GM23338 (cell line): Measurements from ENCODE around the gene CGNL1. TPM values are rescaled to one million over a fixed set of nuclear protein-coding genes. Genes with fewer than 3 reads are reported as not detected.

Experiments used
- ATAC-seq: fragments of 200-7000 bp; cut with Tn5 transposase; 3 replicates; pipeline ENCODE4 v1.9.1; 2020
- DNase-seq: peaks from one replicate; pipeline ENCODE4 v3.0.0-alpha.2; 2015; ENCODE audit warnings: low spot score
- H2AFZ ChIP-seq: fragments of 200-600 bp; sonication (generic); 2 replicates; pipeline ENCODE4 v1.8.0; 2016; ENCODE audit warnings: antibody characterized with exemption, mild to moderate bottlenecking, moderate library complexity
- H3F3A ChIP-seq: fragments of 200-600 bp; sonication (generic); replicated peaks from 2 replicates; pipeline ENCODE4 v1.8.0; 2017; ENCODE audit warnings: antibody characterized with exemption, mixed run types, low read depth
- H3K27ac ChIP-seq: fragments of 200-600 bp; sonication (generic); 2 replicates; pipeline ENCODE4 v1.6.1; 2016; ENCODE audit warnings: low read depth
- H3K27me3 ChIP-seq: fragments of 200-600 bp; sonication (generic); 2 replicates; pipeline ENCODE4 v1.8.0; 2016; ENCODE audit warnings: mild to moderate bottlenecking, mixed run types, moderate library complexity; ENCODE audit not compliant: insufficient read depth
- H3K36me3 ChIP-seq: fragments of 200-600 bp; sonication (generic); 2 replicates; pipeline ENCODE4 v1.8.0; 2016; ENCODE audit warnings: mild to moderate bottlenecking; ENCODE audit not compliant: insufficient read depth
- H3K4me1 ChIP-seq: fragments of 200-600 bp; sonication (generic); 2 replicates; pipeline ENCODE4 v1.8.0; 2016; ENCODE audit warnings: mild to moderate bottlenecking, moderate library complexity; ENCODE audit not compliant: insufficient read depth
- H3K4me2 ChIP-seq: fragments of 200-600 bp; sonication (generic); 2 replicates; pipeline ENCODE4 v1.7.1; 2017; ENCODE audit warnings: mixed run types
- H3K4me3 ChIP-seq: fragments of 200-600 bp; sonication (generic); 2 replicates; pipeline ENCODE4 v1.6.1; 2016; ENCODE audit warnings: mixed run types
- H3K79me2 ChIP-seq: fragments of 200-600 bp; sonication (generic); replicated peaks from 2 replicates; pipeline ENCODE4 v1.8.0; 2017; ENCODE audit warnings: mild to moderate bottlenecking; ENCODE audit not compliant: insufficient read depth
- H3K9me2 ChIP-seq: fragments of 200-600 bp; sonication (generic); 2 replicates; pipeline ENCODE4 v1.8.0; 2017; ENCODE audit not compliant: insufficient read depth
- H4K20me1 ChIP-seq: fragments of 200-600 bp; sonication (generic); replicated peaks from 2 replicates; pipeline ENCODE4 v1.8.0; 2017; ENCODE audit warnings: mild to moderate bottlenecking; ENCODE audit not compliant: insufficient read depth
- H3K27ac Mint-ChIP-seq: 2 replicates; pipeline ENCODE4 v1.8.0; 2020; ENCODE audit warnings: inconsistent platforms, mild to moderate bottlenecking, moderate library complexity, mixed read lengths
- H3K27me3 Mint-ChIP-seq: 3 replicates; pipeline ENCODE4 v1.8.0; 2022; ENCODE audit warnings: low read depth, mild to moderate bottlenecking, moderate library complexity, mixed read lengths, inconsistent platforms; ENCODE audit not compliant: insufficient read depth, poor library complexity
- H3K36me3 Mint-ChIP-seq: 3 replicates; pipeline ENCODE4 v1.8.0; 2021; ENCODE audit warnings: low read depth, mild to moderate bottlenecking, inconsistent platforms, moderate library complexity, mixed read lengths
- H3K4me1 Mint-ChIP-seq: 3 replicates; pipeline ENCODE4 v1.8.0; 2020; ENCODE audit warnings: mild to moderate bottlenecking, inconsistent platforms, mixed read lengths
- H3K4me3 Mint-ChIP-seq: 3 replicates; pipeline ENCODE4 v1.8.0; 2021; ENCODE audit warnings: moderate library complexity, mild to moderate bottlenecking, inconsistent platforms, mixed read lengths
- H3K9me3 Mint-ChIP-seq: 3 replicates; pipeline ENCODE4 v1.8.0; 2020; ENCODE audit warnings: moderate library complexity, mild to moderate bottlenecking, inconsistent platforms, mixed read lengths
- CREB1 ChIP-seq: fragments of 250-450 bp; sonication (Bioruptor Pico); IDR thresholded peaks from 2 replicates; pipeline ENCODE4 v1.5.0; 2020; ENCODE audit warnings: low read depth, mild to moderate bottlenecking, moderate library complexity
- CTCF ChIP-seq, 2 experiments: fragments of 200-600 bp in 1 of 2; sonication (generic) in 1 of 2; conservative IDR thresholded peaks; 2 replicates each; pipeline versions ENCODE4 v1.5.1 to v1.6.1; 2016 to 2017; ENCODE audit warnings: antibody characterized with exemption in 2 of 2, low read depth in 2 of 2, mild to moderate bottlenecking in 2 of 2, moderate library complexity in 1 of 2
- EZH2 ChIP-seq: fragments of 200-600 bp; sonication (generic); IDR thresholded peaks from one replicate; pipeline ENCODE4 v1.8.0; 2017; ENCODE audit warnings: antibody characterized with exemption, mild to moderate bottlenecking, low read depth; ENCODE audit not compliant: unreplicated experiment
- EZH2phosphoT487 ChIP-seq: fragments of 200-600 bp; sonication (generic); IDR thresholded peaks from one replicate; pipeline ENCODE4 v1.8.1; 2018; ENCODE audit warnings: antibody characterized with exemption; ENCODE audit not compliant: unreplicated experiment
- JUNB ChIP-seq: IDR thresholded peaks from one replicate; pipeline ENCODE4 v1.6.1; 2016; ENCODE audit warnings: antibody characterized with exemption; ENCODE audit not compliant: unreplicated experiment
- STAT1 ChIP-seq: IDR thresholded peaks from one replicate; pipeline ENCODE4 v1.6.1; 2016; ENCODE audit warnings: antibody characterized with exemption; ENCODE audit not compliant: unreplicated experiment
- ZNF462 ChIP-seq: fragments of 250-450 bp; sonication (Bioruptor Pico); IDR thresholded peaks from 2 replicates; pipeline ENCODE4 v1.5.0; 2020; ENCODE audit warnings: mild to moderate bottlenecking, moderate library complexity
- polyA plus RNA-seq: library from polyadenylated mRNA; unstranded; fragments of >200 nt; fragmentation: Nextera tagmentation; extraction: Ambion mirVana; gene quantifications from 2 replicates; pipeline ENCODE4 v1.2.1, GENCODE V29; 2016
- total RNA-seq: library from RNA; depleted of rRNA; stranded (reverse); fragments of >200 nt; shearing (Covaris generic); gene quantifications from 2 replicates; pipeline ENCODE4 v1.2.3, GENCODE V29; 2014

The CGNL1 gene
- total and polyA plus RNA-seq, 2 experiments from 2014 or later = 20.0 to 57.8 TPM

GRCh38 chr15:57592426-57592825, 216.1 kb downstream of the CGNL1 start (continued):
- TF ChIP-seq ZNF462 (CRISPR knock-in tag) = no peak

GRCh38 chr15:57592836-57593420, 216.6 kb downstream of the CGNL1 start:
- H3K4me3 ChIP-seq = no peak overlapping the region
- Mint-ChIP-seq H3K9me3 (no peaks in the 10 kb centered on the region), H3K4me3 (peak overlapping the region; percentile 65), H3K27me3 (peaks cover 10% of the 10 kb centered on the region), H3K36me3 (no peaks in the 10 kb centered on the region), H3K4me1 (peaks cover 8% of the 10 kb centered on the region; the same call in 2 of the 3 replicates), H3K27ac (no peak overlapping the region)
- no peaks in the 10 kb centered on the region for H3K79me2 ChIP-seq
- ATAC-seq (no peak), DNase-seq (no peak)
- 0 out of 2 replicates have a peak, but pooled peaks cover 8% of the 10 kb centered on the region for H3K4me1 ChIP-seq
- H2AFZ ChIP-seq = no peak overlapping the region
- H3K27me3 ChIP-seq = peaks cover 21% of the 10 kb centered on the region
- no peaks in the 10 kb centered on the region; the same call in 1 of the 2 replicates for H3F3A ChIP-seq
- H4K20me1 ChIP-seq = no peaks in the 10 kb centered on the region
- peaks cover 8% of the 10 kb centered on the region for H3K9me2 ChIP-seq
- no peak overlapping the region for H3K4me2 ChIP-seq
- H3K36me3 ChIP-seq = no peaks in the 10 kb centered on the region
- no peak overlapping the region for H3K27ac ChIP-seq
- no peak for TF ChIP-seq ZNF462 (CRISPR knock-in tag)
- no peak for TF ChIP-seq CTCF (conservative IDR thresholded peaks at IDR 0.05; ENCODE audit: low read depth in 2 of 2)
- no peak for TF ChIP-seq JUNB
- no peak for TF ChIP-seq EZH2phosphoT487
- no peak for TF ChIP-seq EZH2
- TF ChIP-seq STAT1 = no peak
- no peak for TF ChIP-seq CREB1
